CD4-positive, alpha-beta T cell treated with Interleukin-10 for 1 hour (primary cell): ENCODE measurements around the gene TMCO1.
"Not testable (repeated sequence)": the region's sequence is repeated elsewhere in the genome, so short reads cannot be mapped to it uniquely, and the experiment has no call there.

Source experiments
- DNase-seq: peaks from one replicate; pipeline ENCODE4 v3.0.0-alpha.2; 2020

The TMCO1 gene

GRCh38 chr1:165744913-165745312 is 23.8 kb downstream of the TMCO1 start:
- DNase-seq: not testable (repeated sequence)

DNA sequence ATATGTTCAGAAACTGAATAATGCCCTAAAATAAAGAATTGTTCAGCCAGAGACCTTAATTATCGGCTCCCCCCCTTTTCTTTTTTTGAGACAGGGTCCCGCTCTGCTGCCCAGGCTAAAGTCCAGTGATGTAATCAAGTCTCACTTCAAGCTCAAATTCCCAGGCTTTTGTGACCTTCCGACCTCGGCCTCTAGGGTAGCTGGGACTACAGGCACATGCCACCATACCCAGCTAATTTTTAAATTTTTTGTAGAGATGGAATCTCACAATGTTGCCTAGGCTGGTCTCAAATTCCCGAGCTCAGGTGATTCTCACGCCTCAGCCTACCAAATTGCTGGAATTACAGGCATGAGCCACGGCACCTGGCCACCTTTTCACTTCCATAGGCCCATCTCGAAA is 26.5 kb downstream of the TMCO1 start:
- DNase-seq: no peak

GRCh38 chr1:165738794-165739193 is 29.9 kb downstream of the TMCO1 start:
- no peak for DNase-seq

DNA sequence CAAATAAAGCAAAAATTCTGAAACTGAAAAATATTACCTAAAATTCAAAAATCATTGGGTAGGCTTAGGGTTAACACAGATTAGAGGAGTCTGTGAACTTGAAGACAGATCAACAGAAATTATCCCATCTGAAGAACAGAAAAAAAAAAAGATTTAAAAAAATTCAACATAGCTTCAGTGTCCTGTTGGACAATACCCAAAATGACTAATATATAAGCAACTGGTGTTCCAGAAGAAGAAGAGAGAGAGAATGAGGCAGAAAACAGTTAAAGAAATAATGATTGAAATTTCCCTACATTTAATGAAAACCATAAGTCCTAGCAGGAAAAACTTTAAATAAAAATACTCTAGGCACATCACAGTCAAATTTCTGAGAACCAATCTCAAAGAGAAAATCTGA is 31.5 kb downstream of the TMCO1 start:
- DNase-seq: no peak

- DNase-seq: no peak
These were observed 33.8 kb downstream of the TMCO1 start for GRCh38 chr1:165734906-165735305.

DNA sequence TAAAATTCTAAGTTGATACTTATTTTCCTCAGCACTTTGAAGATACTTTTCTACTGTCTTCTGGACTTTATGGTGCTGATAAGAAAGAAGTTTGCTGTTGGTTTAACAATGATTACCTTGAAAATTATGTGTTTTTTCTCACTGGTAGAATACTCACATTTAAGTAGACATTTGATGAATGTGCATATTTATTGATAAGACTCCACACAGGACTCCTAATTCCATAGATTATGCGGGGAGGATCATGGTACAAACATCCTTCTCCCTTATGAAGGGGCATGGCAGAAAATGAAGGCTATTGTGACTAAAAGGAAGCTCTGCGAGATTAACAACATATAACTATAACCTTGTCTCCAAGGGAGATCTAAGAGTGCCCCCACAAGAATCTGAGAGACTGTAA is 41.8 kb downstream of the TMCO1 start:
- no peak for DNase-seq

DNA sequence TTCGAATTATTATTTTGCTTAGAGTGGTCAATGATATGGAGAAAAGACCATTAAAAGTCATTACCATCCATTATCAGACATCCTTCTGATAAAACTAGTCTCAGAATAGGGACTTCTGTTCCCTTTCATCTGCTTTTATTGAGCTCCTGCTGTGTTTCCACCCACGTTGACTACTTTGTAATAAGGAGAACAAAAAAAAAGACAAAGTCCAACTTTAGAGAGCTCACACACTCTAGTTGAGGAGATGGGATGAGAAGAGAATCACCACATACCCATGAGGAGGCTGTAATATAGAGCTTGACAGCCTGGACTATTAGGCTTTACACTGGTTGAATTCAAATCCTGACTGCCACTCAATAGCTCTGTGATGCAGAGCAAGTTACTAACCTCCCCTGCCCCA is 42.5 kb downstream of the TMCO1 start:
- no peak for DNase-seq

GRCh38 chr1:165717918-165718515 is 50.7 kb downstream of the TMCO1 start:
- peak; percentile 46 for DNase-seq

GRCh38 chr1:165716265-165717051 is 52.2 kb downstream of the TMCO1 start:
- not testable (repeated sequence) for DNase-seq

DNA sequence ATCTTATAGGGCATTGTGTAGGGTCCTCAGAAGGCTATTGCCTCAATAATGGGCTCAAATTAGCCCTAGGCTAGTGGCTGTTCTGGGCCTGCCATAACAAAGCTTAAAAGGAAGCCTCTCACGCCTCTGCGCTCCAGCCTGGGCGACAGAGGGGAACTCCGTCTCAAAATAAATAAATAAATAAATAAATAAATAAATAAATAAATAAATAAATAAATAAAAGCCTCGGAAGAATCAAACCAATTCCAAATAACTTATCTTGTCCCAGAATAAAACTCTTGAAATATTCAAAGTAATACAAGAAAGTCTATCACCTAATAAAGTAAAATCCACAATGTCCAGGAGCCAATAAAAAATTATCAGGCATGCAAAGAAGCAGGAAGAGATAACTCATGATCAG is 55.9 kb downstream of the TMCO1 start:
- no peak for DNase-seq

GRCh38 chr1:165707984-165708706 is 60.5 kb downstream of the TMCO1 start:
- DNase-seq: no peak

DNA sequence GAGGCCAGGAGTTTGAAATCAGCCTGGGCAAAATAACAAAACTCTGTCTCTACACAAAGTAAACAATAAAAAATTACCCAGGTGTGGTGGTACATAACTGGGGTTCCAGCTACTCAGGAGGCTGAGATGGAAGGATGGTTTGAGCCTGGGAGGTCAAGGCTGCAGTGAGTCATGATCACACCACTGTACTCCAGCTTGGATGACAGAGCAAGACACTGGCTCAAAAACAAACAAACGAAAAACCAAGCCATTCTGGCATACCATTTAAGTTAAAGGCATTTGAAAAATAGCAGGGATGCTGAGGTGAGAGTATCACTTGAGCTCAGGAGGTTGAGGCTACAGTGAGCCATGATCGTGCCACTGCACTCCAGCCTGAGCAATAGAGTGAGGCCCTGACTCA is 65.0 kb downstream of the TMCO1 start:
- no peak for DNase-seq

DNA sequence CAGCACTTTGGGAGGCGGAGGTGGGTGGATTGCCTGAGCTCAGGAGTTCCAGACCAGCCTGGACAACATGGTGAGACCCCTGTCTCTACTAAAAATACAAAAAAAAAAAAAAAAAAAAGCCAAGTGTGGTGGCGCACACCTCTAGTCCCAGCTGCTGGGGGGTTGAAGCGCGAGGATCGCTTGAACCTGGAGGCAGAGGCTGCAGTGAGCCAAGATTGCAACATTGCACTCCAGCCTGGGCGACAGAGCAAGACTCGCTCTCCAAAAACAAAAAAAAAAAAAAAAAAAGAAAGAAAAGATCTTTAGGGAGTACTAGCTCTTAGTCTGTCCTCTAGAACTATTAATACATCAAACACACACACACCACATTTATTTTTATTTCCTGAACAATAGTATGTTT is 66.7 kb downstream of the TMCO1 start:
- not testable (repeated sequence) for DNase-seq

GRCh38 chr1:165699577-165699976 is 69.1 kb downstream of the TMCO1 start:
- no peak for DNase-seq

DNA sequence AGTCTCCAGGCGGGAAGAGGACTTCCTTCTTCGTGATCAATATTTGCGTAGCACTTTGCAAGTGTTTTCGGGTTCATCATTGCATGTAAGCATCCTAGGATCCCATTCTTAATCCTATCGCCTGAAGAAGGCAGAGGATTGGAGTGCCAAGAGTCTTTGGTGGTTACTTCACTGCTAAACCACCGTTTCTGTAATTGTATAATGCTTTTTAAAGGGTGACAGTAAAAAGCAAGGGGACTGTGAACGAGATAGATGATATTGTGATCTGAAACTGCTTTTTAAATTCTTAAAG is 70.0 kb downstream of the TMCO1 start:
- DNase-seq: no peak

GRCh38 chr1:165697881-165698760 is 70.5 kb downstream of the TMCO1 start, which contains the start of gene ALDH9A1:
Gene ALDH9A1, minus strand, starts transcription at chr1:165698562. Its CDS starts 4 bp downstream, at chr1:165698558.
- peak; percentile 89 for DNase-seq

GRCh38 chr1:165697491-165697880 is 71.2 kb downstream of the TMCO1 start:
- no peak for DNase-seq

DNA sequence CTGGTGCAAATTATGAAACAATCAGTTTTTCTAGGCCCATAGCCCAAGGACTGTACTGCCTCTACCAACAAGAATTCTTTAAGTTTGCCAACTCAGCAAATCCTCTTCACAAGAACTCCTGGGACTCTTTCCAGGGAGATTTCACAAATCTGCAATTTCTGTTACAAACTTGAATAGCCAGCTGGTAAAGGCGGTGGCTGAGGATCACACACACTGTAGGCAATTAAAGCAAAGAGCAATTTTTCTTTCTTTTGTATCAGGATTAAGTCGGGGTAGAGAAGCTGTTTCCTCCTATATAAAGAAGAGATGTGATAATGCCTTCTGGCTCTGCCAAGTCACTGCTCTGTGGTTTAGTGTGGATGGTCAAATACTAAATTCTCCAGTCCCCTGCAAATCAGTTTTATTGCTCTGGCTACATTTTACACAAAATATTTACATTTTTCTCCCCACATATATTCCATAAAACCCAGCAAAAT is 72.0 kb downstream of the TMCO1 start:
- no peak for DNase-seq

- no peak for DNase-seq
These were observed 73.6 kb downstream of the TMCO1 start for GRCh38 chr1:165695031-165695430.

DNA sequence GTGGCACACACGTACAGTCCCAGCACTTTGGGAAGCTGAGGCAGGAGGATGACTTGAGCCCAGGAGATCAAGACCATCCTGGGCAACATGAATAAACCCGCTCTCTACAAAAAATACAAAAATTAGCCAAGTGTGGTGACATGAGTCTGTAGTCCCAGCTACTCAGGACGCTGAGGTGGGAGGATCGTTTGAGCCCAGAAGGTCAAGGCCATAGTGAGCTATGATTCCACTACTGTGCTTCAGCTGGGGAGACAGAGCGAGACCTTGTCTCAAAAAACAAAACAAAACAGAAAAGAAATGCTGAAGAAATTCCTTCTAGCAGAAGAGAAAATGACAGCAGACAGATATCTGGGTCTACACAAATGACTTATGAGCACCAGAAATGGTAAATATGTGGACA is 80.6 kb downstream of the TMCO1 start:
- DNase-seq: no peak

DNA sequence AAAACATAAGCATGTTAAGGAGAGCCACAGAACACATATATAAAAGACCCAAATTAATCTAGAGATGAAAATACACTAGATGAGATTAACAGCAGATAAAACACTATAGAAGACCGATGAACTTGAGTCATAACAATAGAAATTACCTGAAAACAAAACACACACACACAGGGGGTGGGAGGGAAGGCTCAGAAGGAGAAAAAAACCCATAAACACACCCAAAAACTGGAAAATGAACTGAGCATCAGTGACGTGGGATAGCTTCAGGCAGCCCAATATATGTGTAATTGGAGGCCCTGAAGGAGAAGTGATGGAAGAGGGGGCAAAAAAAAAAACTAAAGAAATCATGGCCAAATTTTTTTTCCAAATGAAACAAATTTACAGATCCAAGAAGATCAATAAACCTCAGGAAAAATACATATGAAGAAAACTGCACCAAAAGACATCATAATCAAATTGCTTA is 81.7 kb downstream of the TMCO1 start:
- DNase-seq: no peak

DNA sequence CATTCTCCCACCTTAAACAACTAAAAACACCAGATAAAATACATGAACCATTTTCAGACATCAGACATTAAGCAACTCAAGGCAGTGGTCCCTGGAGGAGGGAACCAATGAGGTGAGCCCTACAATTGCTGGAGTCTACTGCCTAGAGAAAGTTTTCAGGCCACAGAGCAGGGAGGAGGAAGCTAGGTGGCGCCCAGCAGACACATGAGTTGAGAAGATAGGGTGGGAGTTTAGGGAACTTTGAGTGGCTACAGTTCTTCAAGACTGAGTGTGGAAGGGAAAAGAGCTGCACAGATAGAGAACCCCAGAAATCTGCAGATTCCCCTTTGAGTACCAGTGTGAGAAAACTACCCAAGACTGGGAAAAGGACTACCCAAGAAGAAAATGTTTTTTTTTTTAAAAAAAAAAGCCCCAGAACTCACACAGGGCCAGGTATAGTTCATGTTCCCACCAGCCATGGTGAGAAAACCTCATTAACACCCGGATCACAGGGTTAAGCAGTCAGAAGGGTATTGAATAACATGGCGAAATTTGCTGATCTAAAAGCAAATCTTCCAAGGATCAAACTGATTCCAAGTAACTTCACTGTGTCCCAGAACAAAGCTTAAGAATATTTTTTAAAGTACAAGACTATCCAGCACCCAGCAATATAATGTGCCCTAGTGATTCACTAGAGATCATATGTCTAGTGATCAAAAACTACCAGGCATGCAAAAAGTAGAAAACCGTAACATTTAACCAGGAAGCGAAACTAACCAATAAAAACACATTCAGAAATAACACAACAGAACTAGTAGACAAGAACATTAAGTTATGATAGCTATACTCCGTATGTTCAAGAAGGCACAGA is 82.3 kb downstream of the TMCO1 start:
- no peak for DNase-seq
